Iris pigment epithelial cell (primary cell): ENCODE data around the gene MTG2.

Experiments used
- DNase-seq: peaks from one replicate; pipeline ENCODE4 v3.0.0-alpha.2; 2011; ENCODE audit warnings: low read depth

Gene MTG2

DNA sequence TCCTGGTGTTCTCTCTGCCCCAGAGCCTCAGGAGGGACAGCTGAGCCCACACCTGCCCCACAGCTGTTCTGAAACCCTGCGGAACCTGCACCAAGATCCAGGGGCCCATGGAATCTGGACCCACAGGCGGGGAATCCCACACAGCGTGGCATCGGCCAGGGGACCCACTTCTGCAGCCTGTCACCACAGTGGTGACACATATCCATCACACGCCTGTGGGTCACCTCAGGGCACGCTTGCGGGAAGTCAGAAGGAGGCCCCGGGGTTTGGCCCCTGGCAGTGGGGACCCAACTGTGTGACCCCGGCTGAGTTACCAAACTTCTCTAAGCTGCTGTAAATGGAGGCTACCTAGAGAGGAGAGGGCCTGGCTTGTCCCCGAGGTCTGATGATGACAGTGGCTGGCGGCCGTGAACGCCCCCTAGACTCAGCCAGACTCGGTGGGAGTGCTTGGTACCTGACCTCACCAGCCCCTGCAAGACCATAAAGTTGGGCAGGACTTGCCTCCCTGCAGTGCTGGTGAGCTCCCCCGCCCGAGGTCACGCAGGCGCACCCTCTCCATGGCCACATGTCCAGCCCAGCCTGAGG, 39.5 kb downstream of the MTG2 start:
- DNase-seq, result no peak

DNA sequence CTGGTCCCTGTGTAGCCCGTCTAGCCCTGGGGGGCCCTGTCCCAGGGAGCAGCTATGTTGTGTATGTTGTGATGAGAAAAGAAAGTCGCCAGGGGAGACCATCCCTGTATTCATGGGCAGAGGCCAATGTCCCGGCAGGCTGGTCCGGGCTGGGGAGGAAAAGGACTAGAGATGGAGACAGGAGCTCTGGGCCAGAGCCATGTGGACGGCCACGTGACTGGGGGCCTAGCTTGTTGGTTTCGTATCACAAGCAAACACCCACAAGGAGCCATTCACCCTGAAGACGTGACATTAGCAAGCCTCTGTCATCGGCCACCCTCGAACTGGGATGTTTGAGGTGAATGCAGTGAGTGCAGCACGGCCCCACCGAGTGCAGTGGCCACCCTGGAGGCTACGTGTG, 40.1 kb downstream of the MTG2 start:
- DNase-seq, result no peak

DNA sequence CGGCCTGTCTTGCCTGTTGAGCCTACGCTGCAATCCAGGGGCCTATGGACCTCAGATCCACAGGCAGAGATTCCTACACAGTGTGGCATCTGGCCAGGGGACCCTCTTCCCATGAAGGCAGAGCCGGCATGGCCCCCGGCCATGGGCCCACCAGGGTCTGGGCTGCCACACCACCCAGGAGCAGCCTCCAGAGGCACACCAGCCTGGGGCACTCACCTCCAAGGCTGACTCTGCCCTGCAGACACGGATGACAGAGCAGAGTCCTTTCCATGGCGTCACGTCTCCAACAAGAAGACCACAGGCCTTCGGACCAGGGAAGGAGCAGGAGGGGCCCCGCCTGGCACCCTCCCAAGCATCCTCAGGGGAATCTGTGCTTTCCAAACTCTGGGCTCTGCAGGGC, 40.7 kb downstream of the MTG2 start:
- DNase-seq, result no peak

DNA sequence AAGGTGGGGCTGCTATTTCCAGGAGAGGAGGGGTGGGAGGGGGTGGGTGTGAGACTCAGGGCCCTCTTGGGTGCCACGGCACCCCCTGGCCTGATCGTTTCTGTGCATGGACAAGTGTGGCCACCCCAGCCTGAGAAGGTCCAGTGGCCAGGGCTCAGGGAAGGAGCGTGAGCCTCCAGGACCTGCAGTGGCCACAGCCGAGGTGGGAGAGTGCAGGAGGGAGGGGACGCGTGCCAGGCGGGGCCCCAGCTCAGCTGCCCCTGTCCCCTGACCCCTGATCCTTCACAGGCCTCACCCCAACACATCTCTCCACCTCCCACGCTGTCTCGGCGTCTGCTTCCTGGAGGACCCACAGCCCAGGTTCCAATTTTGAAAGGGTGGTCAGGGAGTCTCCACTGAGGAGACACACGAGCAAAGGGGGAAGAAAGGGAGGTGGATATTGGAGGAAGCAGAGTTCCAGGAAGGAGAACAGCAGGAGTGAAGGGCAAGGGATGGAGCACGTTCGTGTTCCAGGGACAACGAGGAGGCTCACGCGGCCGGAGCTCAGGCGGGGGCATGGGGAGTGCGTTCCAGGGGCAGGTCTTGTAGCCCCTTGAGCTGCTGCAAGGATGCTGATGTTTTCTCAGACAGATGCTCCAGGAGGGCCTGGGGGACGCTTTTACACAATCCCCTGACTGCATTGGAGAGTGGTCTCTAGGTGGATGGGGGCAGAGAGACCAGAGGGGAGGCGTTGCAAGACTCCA, 41.5 kb downstream of the MTG2 start:
- no peak for DNase-seq

DNA sequence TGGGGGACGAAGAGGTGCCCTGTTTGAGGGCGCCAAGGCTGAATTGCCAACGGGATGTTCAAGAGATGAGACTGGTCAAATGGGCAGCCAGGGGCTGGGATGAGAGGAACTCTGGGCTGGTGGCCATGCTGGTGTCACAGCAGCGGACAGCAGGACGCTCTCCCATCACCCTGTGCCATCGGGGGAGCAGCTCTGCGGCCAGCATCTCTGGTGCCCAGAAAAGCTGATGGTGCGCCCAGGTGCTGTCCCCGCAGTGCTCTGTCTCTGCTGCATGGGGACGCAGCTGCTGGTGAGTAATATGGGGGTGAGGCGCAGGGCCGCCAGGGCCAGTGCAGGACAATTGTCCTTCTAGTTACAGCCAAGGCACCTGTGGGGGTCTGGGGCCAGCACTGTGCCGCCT, 42.2 kb downstream of the MTG2 start:
- DNase-seq, result no peak

DNA sequence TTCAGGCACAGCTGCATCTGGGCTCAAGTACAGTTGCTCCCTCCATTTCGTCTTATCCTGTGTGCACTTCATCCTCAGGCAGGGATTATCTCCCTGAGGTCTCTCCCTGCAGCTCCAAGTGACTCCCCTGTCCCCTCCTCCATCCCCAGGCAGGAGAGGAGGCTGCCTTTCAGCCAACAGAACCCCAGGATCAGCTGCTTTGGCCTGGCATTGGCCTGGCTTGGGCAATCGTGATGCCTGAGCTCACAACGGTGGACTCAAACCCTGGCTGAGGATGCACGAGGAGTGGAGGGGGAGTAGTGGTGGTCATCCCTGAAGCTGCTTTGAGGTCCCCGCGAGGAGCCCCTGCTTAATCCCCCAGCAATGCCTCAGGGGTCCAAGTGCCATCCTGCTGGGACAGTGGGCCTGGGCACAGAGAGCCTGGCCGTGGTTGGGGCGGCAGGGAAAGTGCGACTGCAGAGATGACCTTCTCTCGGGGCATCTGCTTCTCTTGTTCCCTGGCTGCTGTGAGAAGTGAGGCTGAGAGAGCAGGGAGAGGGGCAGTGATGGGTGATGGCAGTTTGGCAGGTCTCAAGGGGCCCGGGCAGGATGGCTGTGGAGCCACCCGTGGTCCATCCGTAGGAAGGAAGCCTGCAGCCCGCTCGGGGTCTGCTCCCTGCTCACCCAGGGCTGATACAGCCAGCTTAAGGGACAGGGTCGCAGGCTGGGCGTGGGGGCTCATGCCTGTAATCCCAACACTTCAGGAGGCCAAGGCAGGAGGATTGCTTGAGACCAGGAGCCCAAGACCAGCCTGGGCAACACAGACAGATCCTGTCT, 43.2 kb downstream of the MTG2 start:
- DNase-seq, result no peak

DNA sequence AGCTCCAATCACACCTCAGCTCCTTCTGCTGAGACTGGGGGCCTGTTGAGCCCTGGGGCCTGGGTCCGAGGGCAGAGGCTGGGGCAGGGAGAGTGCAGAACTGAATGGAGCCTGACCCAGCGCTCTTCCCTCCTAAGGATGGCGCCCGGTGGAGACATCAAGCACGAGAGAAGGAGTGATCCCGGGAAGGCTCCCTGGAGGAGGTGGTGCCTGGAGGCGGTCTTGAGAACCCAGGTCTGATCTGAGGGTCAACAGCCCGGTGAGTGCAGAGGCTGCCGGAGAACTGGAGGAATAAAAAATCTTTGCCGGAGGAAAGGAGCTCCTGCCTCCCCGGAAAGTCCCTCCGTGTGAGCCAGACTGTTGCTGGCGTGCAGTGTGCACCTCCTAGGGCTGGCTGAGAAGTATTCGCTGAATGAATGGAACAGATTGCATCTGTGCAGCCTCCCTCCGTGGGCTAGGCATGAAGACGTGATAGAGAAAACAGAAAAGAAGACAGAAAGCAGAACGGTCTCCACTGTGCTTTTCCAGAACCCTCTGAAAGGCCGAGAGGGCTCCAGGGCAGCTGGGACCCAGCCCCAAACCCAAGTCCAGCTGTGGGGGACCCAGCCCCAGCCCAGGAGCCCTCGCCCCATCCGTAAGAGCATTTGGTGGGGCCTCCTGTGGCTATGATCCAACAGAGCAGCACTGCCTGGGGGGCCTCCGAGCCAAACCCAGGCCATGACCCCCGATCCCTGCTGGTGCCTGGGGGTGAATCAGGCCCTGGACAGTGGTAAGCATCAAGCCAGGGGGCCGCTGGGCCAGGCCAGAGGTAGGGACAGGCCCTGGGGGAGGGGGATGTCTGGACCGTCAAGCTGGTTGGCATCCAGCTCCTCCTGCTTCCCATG, 44.1 kb downstream of the MTG2 start:
- DNase-seq, result no peak

DNA sequence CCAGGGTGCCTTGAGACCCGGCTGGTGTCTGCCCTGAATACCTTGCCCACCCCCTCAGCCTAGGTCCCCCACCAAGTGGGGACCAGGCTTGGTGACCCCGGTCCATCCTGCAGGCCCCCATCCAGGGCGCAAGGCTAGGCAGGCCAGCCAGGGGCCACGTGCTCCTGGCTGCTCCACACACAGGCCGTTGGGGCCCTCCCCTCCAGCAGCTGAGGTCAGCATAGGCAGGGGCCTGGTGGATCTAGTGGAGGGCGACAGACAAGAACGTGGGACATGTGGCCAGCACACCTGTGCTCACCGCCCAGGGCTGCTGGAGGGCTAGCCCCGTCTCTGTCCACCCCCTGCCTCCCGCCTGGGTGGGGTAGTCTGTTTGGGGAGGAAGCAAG, 44.8 kb downstream of the MTG2 start:
- no peak for DNase-seq

DNA sequence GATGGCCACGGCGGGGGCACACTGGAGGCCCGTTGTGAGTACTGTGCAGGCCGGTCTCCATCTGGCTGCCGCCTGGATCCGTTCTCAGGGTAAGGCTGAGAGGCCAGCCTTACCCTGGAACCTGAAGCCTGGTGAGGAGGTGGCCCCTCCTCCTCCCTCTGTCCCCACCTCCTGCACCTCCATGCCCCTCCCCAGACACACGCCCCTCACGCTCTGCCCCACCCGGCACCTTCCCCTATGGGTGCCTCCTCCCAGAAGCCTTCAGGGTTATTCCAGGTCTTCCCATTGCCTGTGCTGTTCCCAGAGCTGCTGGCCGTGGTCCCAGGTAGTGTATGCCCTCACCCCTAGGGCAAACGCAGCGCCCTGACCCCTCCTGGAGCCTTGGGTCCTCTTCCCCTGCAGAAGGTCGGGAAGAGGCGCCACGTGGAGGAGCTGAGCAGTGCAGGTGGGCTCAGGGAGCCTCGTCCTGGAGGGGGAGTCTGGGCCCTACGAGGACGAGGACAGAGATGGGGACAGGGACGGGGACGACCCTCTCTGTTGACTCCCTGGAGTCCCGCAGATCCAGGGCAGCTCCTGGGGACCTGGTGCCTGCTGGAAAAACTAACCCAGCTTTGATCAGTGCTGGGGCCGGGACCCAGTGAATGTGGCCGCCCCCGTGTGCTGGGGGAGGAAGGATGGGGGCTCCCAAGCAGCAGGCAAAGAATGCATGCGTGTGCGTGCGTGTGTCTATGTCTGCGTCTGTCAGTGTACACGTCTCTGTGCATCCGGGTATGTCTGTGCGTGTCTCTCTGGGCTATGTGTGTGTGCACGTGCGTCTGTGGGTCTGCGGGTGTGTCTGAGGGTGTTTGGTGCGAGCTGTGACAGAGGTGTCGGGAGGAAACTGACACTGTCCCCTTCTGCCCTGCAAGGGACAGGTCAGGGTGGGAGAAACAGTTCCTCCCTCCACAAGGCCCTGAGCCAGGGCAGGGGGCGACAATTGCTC, 45.4 kb downstream of the MTG2 start:
- no peak for DNase-seq

DNA sequence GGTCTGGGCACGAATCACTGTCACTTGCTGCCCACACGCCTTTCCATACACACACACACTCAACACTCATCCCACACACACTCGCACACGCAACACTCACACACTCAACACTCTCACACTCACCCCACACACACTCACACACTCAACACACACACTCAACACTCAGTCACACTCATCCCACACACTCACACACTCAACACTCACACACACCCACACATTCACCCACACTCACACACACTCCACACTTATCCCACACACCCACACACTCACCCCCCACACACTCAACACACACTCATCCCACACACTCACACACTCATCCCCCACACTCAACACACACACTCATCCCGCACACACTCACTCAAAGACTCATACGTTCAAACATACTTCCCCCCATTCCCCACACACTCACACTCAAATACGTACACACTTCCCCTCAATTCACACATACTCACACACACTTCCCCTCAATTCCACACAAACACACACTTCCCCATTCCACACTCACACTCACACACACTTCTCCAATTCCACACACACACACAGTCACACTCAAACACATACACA, 46.2 kb downstream of the MTG2 start:
- DNase-seq, result no peak

DNA sequence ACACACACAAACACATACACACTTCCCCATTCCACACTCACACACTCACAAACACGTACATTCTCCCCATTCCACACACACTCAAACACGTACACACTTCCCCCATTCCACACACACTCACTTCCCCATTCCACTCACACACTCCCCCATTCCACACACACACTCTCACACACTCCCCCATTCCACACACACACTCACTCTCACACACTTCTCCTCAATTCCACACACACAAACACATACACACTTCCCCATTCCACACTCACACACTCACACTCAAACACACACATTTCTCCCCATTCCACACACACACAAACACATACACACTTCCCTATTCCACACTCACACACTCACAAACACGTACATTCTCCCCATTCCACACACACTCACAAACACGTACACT, 46.8 kb downstream of the MTG2 start:
- no peak for DNase-seq

DNA sequence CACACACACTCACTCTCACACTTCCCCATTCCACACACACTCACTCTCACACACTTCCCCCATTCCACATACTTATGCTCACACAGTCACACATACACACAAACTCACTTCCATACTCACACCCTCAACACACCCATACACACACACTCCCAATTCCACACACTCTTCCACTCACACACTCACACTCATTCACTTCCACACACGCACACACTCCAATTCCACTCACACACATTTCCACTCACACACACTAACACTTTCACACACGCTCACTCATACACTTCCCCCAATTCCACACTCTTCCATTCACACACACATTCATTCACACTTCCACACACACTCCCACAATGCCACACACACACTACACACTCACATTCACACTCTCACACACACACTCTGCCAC, 47.4 kb downstream of the MTG2 start:
- no peak for DNase-seq

DNA sequence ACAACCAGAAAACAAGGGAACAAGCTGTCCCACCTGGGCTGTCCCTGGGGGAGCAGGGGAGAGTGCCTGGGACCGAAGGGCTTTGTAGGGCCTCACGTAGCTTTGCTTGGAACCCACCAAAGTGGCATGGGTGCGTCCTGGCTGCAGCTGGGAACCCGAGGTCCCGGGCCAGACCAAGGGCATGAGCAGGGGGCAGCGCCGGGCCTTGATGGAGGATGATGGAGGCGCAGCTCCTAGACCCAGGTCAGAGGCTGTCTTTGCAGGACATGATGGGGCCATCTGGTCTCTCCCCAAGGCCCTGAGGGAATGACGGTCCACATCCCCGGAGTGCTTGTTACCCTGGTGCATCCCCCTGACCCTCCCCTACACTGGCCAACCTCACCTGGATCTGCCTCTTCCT, 47.9 kb downstream of the MTG2 start:
- DNase-seq, result no peak

DNA sequence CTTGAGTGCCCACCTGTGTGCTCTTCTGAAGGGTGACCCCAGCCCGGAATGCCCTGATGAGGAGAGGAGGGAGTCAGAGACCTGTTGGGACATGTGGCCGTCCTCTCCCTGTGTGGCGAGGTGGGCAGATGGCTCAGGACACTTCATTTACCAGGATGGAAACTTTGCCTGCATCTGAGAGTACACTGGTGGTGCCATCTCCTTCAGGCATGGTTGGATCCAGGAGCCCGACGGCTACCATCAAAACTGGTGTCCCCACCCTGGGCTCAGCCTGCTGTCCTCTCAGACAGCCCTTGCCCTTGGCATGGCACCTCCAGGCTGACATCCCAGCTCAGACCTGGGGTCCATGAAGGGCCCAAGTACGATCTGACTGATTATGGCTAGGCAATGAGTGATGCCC, 48.5 kb downstream of the MTG2 start:
- DNase-seq, result no peak

DNA sequence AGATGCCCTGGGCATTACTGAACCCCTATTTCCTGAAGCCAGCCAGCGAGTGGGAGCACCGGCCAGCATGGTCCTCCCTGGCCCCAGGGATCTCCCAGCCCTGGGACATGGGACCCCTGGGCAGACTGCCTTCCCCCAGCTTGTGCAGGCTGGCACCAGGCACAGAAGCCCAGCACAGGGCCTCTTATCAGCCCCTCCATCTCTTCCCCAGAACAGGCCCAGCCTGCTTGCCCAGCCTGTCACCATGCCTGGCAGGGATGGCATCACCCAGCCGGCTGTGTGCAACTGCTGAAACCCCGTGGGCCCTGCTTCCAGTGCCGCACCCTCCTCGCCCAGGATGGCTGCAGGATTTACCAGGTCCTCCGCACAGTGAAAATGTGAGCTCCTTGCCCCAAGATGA, 49.4 kb downstream of the MTG2 start:
- no peak for DNase-seq

DNA sequence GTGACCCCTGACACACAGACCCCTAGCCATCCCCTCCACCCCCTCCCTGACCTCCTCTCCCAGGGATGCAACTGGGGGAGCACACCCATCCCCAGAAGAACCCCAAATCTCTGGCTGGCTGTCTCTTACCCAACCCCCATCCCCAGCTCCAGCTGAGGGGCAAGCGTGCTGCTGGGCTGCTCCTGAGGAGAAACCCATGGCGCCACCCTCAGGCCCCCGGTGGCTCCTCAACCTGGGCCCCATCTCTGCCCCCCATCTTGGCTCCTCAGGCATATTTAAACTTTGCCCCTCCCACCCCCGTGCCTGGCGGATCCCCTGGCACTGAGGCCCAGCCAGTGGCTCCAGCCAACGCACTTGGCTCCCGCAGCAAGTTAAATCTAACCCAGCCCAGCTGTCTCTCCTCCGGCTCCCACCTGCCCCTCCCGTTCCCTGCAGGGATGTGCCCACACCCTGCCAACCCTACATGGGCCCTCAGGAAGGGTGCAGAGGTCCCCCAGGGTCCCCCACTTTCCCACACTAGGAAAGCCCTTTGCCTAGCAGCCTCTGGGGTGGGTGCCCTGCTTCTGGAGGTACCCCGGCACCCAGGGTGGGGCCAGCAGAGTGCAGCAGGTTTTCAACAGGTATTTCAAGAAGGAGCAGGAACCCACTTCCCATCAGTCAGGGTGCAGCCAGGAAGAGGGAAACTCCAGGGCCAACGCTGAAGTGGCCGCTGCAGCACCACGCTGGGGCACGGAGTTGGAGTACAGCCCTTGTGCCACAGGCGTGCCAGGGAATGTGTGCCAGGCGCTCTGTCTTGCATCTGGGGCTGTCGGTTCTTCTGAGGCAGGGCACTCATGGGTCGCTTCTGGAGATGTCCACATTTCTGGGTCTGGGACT, 50.2 kb downstream of the MTG2 start:
- no peak for DNase-seq

DNA sequence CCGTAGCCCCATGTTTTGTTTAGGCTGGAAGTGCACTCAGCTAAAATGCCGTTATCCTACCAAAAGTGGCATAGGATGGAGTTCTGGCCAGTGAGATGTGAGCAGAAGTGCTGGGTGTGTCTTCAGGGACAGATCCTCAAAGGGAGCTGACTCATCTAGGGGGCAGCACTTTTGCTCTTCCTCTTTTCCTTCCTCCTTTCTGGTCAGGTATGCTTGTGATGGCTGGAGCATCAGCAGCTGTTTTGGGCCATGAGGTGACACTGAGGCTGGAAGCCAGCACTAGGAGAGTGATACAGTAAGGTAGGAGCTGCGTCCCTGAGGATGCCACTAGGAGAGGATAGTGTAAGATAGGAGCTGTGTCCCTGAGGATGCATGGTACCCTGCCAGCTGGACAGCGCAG, 50.9 kb downstream of the MTG2 start:
- DNase-seq, result no peak

DNA sequence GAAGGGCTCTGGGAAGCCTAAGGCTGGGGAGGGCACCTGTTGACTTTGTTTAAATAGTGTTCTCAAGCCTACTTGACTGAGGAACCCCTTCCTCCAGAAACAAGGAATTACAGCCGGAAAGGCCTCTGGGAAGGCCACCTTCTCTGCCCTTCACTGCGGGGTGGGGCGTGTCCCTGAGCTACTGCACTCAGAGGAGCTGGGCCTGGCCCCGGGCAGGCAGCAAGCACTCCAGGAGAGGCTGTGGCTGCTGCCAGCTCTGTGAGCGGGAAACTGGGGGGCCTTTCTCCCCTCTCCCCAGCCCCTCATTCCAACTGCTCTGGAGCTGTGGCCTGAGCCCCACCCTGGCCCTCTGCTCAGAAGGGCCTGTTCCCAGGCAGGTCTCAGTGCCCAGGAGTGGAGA, 51.5 kb downstream of the MTG2 start:
- DNase-seq, result no peak

DNA sequence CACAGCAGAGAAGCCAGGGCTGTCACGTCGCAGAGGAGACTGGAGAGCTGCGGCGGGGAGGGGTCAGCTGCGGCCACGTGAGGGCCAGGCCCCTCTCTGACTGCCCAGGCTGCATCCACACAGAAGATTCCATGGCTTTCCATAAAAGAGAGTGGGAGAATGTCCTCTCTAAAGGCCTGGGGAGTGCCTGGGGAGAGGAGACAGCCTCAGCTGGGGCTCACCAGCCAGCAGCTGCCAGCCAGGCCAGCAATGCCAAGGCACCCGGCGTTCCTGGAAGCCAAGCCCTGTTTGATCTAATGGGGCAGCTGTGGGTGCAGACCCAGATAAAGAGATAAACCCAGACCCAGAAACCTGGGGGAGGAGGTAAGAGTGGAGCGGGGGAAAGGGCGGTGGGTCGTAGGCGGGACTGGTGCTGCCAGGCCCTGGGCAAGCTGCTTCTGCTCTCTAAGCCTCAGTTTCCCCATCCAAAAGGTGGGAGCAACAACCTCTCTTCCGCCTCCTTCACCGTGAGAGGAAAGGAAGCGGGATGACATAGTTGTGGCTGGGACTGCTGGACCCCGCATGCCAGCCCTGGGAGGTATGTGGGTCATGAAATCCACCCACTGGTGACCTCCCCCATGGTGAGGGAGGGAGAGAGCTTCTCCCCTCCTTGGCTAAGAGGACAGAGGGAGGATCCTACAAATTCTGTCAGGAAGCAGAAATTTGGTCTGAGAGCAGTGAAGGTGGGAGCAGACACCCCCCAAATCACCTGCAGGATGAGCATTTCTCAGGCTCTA, 52.4 kb downstream of the MTG2 start:
- DNase-seq, result no peak
